HG03039 (cell line): ENCODE results near the gene FLRT2.

ENCODE experiments used
- ATAC-seq: cut with Tn5 transposase; IDR thresholded peaks from one replicate; pipeline ENCODE4 v1.9.1; 2021; ENCODE audit warnings: mild to moderate bottlenecking, moderate library complexity; ENCODE audit not compliant: unreplicated experiment

The FLRT2 gene

GRCh38 chr14:85528897-85529631 is 880 bp upstream of the FLRT2 start:
- ATAC-seq, result no peak

GRCh38 chr14:85530626-85531025 is 682 bp downstream of the FLRT2 start:
- no peak for ATAC-seq

GRCh38 chr14:85531141-85531586 is 1.2 kb downstream of the FLRT2 start:
- ATAC-seq, result no peak

- no peak for ATAC-seq
These were observed 1.8 kb downstream of the FLRT2 start for GRCh38 chr14:85531587-85532373.

GRCh38 chr14:85532374-85533022 is 2.6 kb downstream of the FLRT2 start:
- no peak for ATAC-seq

- ATAC-seq, result no peak
These were observed 3.3 kb downstream of the FLRT2 start for GRCh38 chr14:85533023-85533860.

- no peak for ATAC-seq
These were observed 3.9 kb downstream of the FLRT2 start for GRCh38 chr14:85533861-85534291.

GRCh38 chr14:85534458-85535293 is 4.7 kb downstream of the FLRT2 start:
- no peak for ATAC-seq

GRCh38 chr14:85535321-85535720 is 5.4 kb downstream of the FLRT2 start:
- no peak for ATAC-seq

- no peak for ATAC-seq
These were observed 6.3 kb downstream of the FLRT2 start for GRCh38 chr14:85535991-85536832.

- no peak for ATAC-seq
These were observed 6.9 kb downstream of the FLRT2 start for GRCh38 chr14:85536833-85537190.

- ATAC-seq, result no peak
These were observed 7.6 kb downstream of the FLRT2 start for GRCh38 chr14:85537526-85537925.

- no peak for ATAC-seq
These were observed 8.7 kb downstream of the FLRT2 start for GRCh38 chr14:85538636-85539035.

- ATAC-seq, result no peak
These were observed 9.6 kb downstream of the FLRT2 start for GRCh38 chr14:85539510-85539909.

GRCh38 chr14:85542623-85543022 is 12.7 kb downstream of the FLRT2 start:
- ATAC-seq, result no peak

- ATAC-seq, result no peak
These were observed 15.8 kb downstream of the FLRT2 start for GRCh38 chr14:85545738-85546137.

- ATAC-seq, result no peak
These were observed 16.4 kb downstream of the FLRT2 start for GRCh38 chr14:85546390-85546789.

GRCh38 chr14:85549697-85550096 is 19.8 kb downstream of the FLRT2 start:
- ATAC-seq, result no peak

GRCh38 chr14:85554106-85554505 is 24.2 kb downstream of the FLRT2 start:
- no peak for ATAC-seq
